GM20000 (cell line): ENCODE results near the gene DUSP28.

Source experiments
- DNase-seq: peaks from one replicate; pipeline ENCODE4 v3.0.0; 2012; ENCODE audit warnings: low spot score
- CTCF ChIP-seq: IDR thresholded peaks from 2 replicates; pipeline ENCODE4 v1.5.1; 2012; ENCODE audit warnings: mild to moderate bottlenecking, control low read depth; ENCODE audit errors: extremely low read depth, missing control alignments

Gene DUSP28

DNA sequence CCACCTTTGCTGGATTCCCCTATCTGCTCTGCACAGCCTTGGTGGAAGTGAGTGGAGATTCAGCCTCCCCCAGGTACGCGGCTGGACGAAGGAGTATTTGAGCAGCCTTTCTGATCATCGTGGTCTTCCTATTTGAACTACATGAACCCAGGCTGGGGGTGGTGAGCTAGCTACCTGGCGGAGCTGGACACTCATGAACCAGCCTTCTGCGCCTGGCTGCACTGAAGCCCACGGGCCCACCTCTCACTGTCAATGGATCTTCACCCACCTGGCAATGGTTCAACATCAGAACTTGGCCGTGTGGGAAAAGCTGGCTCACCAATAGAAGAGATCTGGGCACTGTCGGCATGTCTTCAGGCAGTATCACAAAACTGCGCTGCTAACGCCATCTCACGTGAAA lies 37.8 kb upstream of the DUSP28 start:
- no peak for TF ChIP-seq CTCF
- no peak for DNase-seq

DNA sequence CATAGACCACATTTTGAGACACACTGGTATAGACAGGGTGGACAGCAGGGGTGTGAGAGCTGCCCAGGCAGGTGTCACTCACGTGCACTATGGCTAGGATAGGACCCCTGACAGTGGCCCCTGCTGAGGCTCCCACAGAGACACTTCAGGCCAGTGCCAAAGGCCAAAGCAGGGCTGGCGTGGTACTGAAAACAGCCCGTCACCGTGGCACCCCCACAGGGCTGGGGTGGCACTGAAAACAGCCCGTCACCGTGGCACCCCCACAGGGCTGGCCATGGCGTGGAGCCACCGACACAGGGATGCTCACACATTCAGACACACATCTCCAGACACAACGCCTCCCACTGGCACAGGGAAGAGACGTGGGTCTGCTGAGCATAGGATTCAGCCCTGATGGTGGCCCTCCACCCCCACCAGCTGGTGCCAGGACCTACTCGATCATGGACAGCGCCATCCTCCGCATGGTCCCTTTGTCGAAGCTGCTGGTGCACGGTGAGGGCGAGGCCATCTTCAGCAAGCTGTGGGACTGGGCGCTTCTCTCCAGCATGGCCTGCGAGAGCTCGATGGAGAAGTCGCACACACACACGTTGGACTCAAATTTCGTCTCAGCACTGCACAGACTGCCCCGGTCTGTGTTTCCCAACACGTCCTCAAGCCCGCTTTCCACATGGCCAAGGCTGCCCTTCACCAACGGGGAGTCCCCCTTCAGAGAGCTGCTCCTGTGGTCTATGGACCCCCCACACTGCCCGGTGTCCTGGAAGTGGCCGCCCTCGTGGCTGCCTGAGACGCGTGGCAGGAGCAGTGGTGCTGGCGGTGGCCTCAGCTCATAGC lies 36.5 kb upstream of the DUSP28 start:
- DNase-seq: no peak
- no peak for TF ChIP-seq CTCF

DNA sequence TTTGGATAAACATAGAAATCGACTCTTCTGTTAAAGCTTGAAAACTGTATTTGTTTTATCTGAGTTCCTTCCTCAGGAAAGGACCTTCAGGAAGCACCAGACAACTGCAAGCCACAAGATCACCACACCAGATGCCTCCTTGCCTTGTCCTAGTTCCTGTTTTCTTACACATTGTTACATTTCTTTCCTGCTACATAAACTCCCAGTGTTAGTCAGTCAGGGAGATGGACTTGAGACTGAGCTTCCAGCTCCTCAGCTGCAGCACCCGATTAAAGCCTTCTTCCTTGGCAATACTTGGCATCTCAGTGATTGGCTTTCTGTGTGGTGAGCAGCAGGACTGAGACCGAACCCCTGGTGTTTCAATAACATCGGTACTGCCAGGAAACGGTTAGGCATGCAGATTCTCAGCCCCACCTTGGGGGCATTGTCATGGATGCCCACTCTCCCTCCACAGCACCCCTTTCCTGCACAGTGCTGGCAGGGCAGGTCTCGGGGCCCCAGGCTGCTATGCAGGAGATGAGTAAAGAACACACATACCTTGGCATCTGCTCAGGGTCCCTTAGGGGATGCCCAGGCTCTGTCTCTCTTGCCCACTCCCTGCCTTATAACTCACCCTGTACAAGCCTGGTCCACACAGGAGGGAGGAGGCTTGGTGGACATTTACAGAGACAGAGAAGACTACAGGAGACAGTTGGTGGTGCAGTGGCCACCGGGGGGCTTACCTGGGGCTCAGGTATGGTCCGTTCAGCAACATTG lies 35.0 kb upstream of the DUSP28 start:
- TF ChIP-seq CTCF: no peak
- DNase-seq: no peak

DNA sequence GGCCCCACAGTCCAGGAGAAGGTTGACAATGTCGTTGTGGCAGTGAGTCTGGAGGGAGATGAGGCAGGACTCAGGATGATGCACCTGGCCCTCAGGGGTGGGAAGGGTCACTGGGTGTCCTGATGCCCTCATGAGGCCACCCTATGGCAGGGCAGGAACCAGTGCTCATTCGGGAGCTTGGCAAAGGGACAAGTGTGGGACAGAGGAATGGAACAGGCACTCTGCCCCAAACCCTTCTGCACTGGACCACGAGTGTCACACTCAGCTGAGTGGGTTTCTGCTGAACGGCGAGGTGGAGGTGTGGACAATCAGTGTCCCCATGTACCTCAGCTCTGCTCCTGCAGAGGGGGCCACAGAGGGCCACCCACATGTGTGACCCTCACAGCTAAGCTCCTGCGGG lies 34.4 kb upstream of the DUSP28 start:
- TF ChIP-seq CTCF: no peak
- no peak for DNase-seq

DNA sequence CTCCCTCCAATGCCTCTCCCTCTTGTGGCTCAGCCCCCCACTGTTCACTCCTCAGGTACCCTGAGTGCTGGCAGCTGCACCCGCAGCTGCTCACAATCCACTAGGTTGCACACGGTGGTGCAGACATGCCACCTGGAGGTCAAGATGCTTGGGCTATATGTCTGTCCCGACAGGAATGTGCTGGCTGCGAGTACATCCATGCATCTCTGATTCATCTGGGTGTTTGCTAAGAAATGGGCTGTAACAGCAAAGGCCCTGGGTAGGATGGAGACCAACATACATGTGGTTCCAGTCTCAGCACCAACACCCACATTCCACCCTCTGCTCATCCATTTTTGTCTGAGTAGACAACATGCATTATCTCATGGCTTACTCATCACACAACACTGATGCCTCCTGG lies 33.6 kb upstream of the DUSP28 start:
- DNase-seq: no peak
- no peak for TF ChIP-seq CTCF

GRCh38 chr2:240527153-240527750 lies 32.9 kb upstream of the DUSP28 start:
- TF ChIP-seq CTCF: no peak
- DNase-seq: no peak

DNA sequence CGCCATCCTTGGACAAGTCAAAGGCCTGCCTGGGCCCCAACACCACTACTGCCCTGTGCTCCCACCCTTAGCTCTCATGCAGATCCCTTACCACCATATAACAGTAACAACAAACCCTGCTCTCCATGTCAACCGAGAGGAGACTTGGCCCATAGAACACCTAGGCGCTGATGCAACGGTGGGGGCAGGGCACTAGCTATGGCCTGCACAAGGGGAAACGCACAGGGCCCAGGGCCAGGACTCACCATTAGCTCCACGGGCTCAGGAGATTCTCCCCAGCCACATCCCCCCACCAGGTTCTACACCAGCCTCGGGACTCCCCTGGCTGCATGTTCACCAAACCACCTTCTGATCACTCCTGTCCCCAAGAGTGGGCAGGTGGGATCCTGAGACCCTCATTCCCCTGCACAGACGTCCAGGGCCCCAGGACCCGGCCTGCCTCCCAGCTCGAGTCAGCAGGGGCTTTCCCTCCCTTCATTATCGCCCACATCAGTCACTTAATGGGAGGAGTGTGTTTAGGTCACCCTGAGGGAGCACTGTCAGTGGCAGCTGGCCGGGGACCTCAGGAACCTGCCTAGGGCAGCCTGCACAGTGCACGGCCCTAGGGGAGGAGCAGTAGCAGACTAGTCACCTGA lies 31.6 kb upstream of the DUSP28 start:
- TF ChIP-seq CTCF: no peak
- no peak for DNase-seq
